K562 (cell line): ENCODE data around the gene FCHO2. TPM values are rescaled to one million over a fixed set of nuclear protein-coding genes. Genes with fewer than 3 reads are reported as not detected.
A peak's percentile ranks its signal among the peaks of the same experiment; 100 is the strongest.

ENCODE experiments used
- ADNP ChIP-seq: fragments of 200-800 bp; sonication (Bioruptor generic); IDR thresholded peaks from 2 replicates; pipeline ENCODE4 v1.6.1; 2016; ENCODE audit warnings: missing genetic modification characterization, missing compliant biosample characterization
- BACH1 ChIP-seq: fragments of 200-800 bp; sonication (Bioruptor generic); IDR thresholded peaks from 2 replicates; pipeline ENCODE4 v1.6.1; 2016; ENCODE audit warnings: missing genetic modification characterization, missing compliant biosample characterization
- BCOR ChIP-seq: fragments of 450-650 bp; IDR thresholded peaks from 2 replicates; pipeline ENCODE4 v1.6.1; 2016
- CBFA2T2 ChIP-seq: fragments of 450-650 bp; conservative IDR thresholded peaks from 2 replicates; pipeline ENCODE4 v1.6.1; 2017; ENCODE audit warnings: mild to moderate bottlenecking
- CBFB ChIP-seq: sonication (generic); formaldehyde crosslinking; IDR thresholded peaks from 2 replicates; pipeline ENCODE4 v1.4.0; 2020; ENCODE audit warnings: mild to moderate bottlenecking, missing genetic modification reagents
- CREBBP ChIP-seq: IDR thresholded peaks from one replicate; pipeline ENCODE4 v1.6.1; 2012; ENCODE audit warnings: low read depth, mild to moderate bottlenecking, control low read depth, inconsistent platforms, low read length
- CREM ChIP-seq: IDR thresholded peaks from 2 replicates; pipeline ENCODE4 v1.6.1; 2014; ENCODE audit warnings: antibody characterized with exemption, low read depth
- FOSL1 ChIP-seq: fragments of 200-800 bp; sonication (Bioruptor generic); conservative IDR thresholded peaks from 2 replicates; pipeline ENCODE4 v1.6.1; 2016; ENCODE audit warnings: missing genetic modification characterization, missing compliant biosample characterization
- FOXM1 ChIP-seq, 2 experiments: fragments of 450-650 bp in 1 of 2; sonication (generic) in 1 of 2; formaldehyde crosslinking in 1 of 2; IDR thresholded peaks; 2 replicates each; pipeline versions ENCODE4 v1.6.1 to v1.9.0; 2017 to 2022; ENCODE audit warnings: low read depth in 2 of 2, mild to moderate bottlenecking in 2 of 2, missing genetic modification reagents in 1 of 2, moderate library complexity in 1 of 2
- JUND ChIP-seq, 2 experiments: IDR thresholded peaks; 2 replicates in 1 of 2; 3 replicates in 1 of 2; pipeline ENCODE4 v1.6.1; 2011; ENCODE audit warnings: borderline replicate concordance in 2 of 2, low read depth in 2 of 2, low read length in 2 of 2, improper control_type of control experiment in 1 of 2, missing biosample characterization in 1 of 2, missing genetic modification characterization in 1 of 2, missing genetic modification reagents in 1 of 2
- KDM2B ChIP-seq: fragments of 250-450 bp; sonication (Bioruptor Pico); IDR thresholded peaks from 2 replicates; pipeline ENCODE4 v1.8.0; 2021; ENCODE audit warnings: mild to moderate bottlenecking, moderate library complexity
- NFIC ChIP-seq: fragments of 450-650 bp; IDR thresholded peaks from 2 replicates; pipeline ENCODE4 v1.6.1; 2017; ENCODE audit warnings: mild to moderate bottlenecking, inconsistent platforms
- OTX1 ChIP-seq: fragments of 450-650 bp; formaldehyde crosslinking; IDR thresholded peaks from 2 replicates; pipeline ENCODE4 v1.4.0; 2022; ENCODE audit warnings: mild to moderate bottlenecking
- PHB ChIP-seq: fragments of 250-450 bp; sonication (Bioruptor Pico); IDR thresholded peaks from 2 replicates; pipeline ENCODE4 v1.5.0; 2021
- POLR2A ChIP-seq: fragments of 450-650 bp; conservative IDR thresholded peaks from 2 replicates; pipeline ENCODE4 v1.6.1; 2016
- RCOR1 ChIP-seq, 2 experiments: IDR thresholded peaks; 2 replicates each; pipeline ENCODE4 v1.6.1; 2012; ENCODE audit warnings: low read depth in 2 of 2, low read length in 2 of 2, borderline replicate concordance in 1 of 2, improper control_type of control experiment in 1 of 2
- RUNX1 ChIP-seq: sonication (generic); IDR thresholded peaks from 2 replicates; pipeline ENCODE4 v1.6.1; 2016; ENCODE audit warnings: antibody characterized with exemption, low read depth
- SAFB ChIP-seq: fragments of 200-400 bp; formaldehyde crosslinking; IDR thresholded peaks from 2 replicates; pipeline ENCODE4 v1.6.1; 2017; ENCODE audit warnings: low read depth, low read length, borderline replicate concordance
- TRIM24 ChIP-seq, 2 experiments: fragments of 450-650 bp; IDR thresholded peaks; 2 replicates each; pipeline ENCODE4 v1.6.1; 2016
- TRIM28 ChIP-seq: fragments of 450-650 bp; IDR thresholded peaks from 2 replicates; pipeline ENCODE4 v1.6.1; 2017
- ZNF175 ChIP-seq: fragments of 200-800 bp; sonication (Bioruptor generic); IDR thresholded peaks from 2 replicates; pipeline ENCODE4 v1.6.1; 2016; ENCODE audit warnings: low read depth, mild to moderate bottlenecking, missing genetic modification characterization, missing compliant biosample characterization
- polyA plus RNA-seq, 8 experiments: library from polyadenylated mRNA; depleted of rRNA in 4 of 8; stranded (reverse) in 5 of 8; unstranded in 3 of 8; fragments of >200 nt; fragmentation: Nextera tagmentation in 2 of 8; fragmentation: Illumina TruSeq in 1 of 8; extraction: Ambion mirVana in 2 of 8; extraction: Trizol in 1 of 8; gene quantifications; 2 replicates each; pipeline versions ENCODE4 v1.2.1 to v1.2.3, GENCODE V29; 2011 to 2014; ENCODE audit warnings: inconsistent platforms in 1 of 8, missing spikeins in 1 of 8
- total RNA-seq, 7 experiments: library from RNA; depleted of rRNA in 6 of 7; stranded (reverse); fragments of >200 nt in 6 of 7; fragmentation: Illumina TruSeq in 2 of 7; extraction: Trizol in 2 of 7; gene quantifications; 2 replicates each; pipeline versions ENCODE4 v1.2.1 to v1.2.3, GENCODE V29; 2011 to 2021; ENCODE audit warnings: low replicate concordance in 1 of 7
- TF ChIP-seq, protein P1 (sequence below): IDR thresholded peaks from 2 replicates; pipeline ENCODE4 v1.6.1; 2011; ENCODE audit not compliant: insufficient read length; ENCODE audit errors: extremely low read depth
- TF ChIP-seq, protein P2 (sequence below): sonication (generic); formaldehyde crosslinking; IDR thresholded peaks from 2 replicates; pipeline ENCODE4 v1.8.1; 2023; ENCODE audit warnings: mild to moderate bottlenecking, missing genetic modification reagents, moderate library complexity
- TF ChIP-seq, protein P3 (sequence below), 2 experiments: fragments of 200-800 bp in 1 of 2; sonication (Bioruptor generic) in 1 of 2; sonication (generic) in 1 of 2; formaldehyde crosslinking in 1 of 2; IDR thresholded peaks in 1 of 2; conservative IDR thresholded peaks in 1 of 2; 2 replicates each; pipeline versions ENCODE4 v1.5.0 to v1.6.1; 2016 to 2020; ENCODE audit warnings: missing compliant biosample characterization in 1 of 2, missing genetic modification characterization in 1 of 2, missing genetic modification reagents in 1 of 2
- TF ChIP-seq, protein P4 (sequence below): sonication (generic); formaldehyde crosslinking; IDR thresholded peaks from 2 replicates; pipeline ENCODE4 v1.4.0; 2020; ENCODE audit warnings: mild to moderate bottlenecking, missing genetic modification reagents

FCHO2 gene
- total and polyA plus RNA-seq, 9 of the 15 experiments (the other 6 are each of a cell fraction or from before 2014, with no cell fraction given) = 4.4 to 13.4 (median 8.3) TPM

DNA sequence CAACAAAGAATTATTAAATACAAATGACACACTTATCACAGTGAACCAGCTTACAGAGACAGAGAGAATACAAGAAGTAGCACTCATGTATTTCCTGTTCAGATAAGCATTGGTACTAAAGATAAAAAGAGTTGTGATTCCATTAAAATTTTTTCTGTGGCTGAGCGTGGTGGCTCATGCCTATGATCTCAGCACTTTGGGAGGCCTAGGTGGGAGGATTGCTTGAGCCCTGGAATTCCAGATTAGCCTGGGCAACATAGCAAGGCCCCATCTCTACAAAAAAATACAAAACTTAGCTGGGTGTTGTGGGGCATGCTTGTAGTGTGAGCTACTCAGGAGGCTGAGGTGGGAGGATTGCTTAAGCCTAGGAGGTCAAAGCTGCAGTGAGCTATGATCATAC lies 32.9 kb downstream of the FCHO2 start (continued):
- TF ChIP-seq RCOR1 (IDR thresholded peaks at IDR 0.05; ENCODE audit: borderline replicate concordance in 1 of 2, low read depth in 2 of 2, low read length in 2 of 2) = peak in 1 of 2 experiments; percentile 37; a peak in 1 of 4 replicates
- no peak for TF ChIP-seq FOSL1
- TF ChIP-seq ZNF175 (CRISPR knock-in tag) = no peak
- TF ChIP-seq JUND (IDR thresholded peaks at IDR 0.05; ENCODE audit: borderline replicate concordance, low read depth, low read length) = no peak
- peak; percentile 17; the same call in 1 of the 3 replicates for TF ChIP-seq JUND (tag; IDR thresholded peaks at IDR 0.05; ENCODE audit: borderline replicate concordance, low read depth, low read length)
- TF ChIP-seq TRIM24 (IDR thresholded peaks at IDR 0.05) = peak; percentile 64 to 68; a peak in 3 of 4 replicates
- TF ChIP-seq NFIC = no peak; the same call in 1 of the 2 replicates
- no peak for TF ChIP-seq OTX1
- peak; percentile 46; the same call in 1 of the 2 replicates for TF ChIP-seq ADNP (tag)
- TF ChIP-seq TRIM28 = no peak
- TF ChIP-seq BCOR = 0 out of 2 replicates have a peak, but pooled peaks have one; percentile 30
- no peak for TF ChIP-seq KDM2B (CRISPR knock-in tag)
- TF ChIP-seq CBFB = no peak
- TF ChIP-seq, protein P1, sequence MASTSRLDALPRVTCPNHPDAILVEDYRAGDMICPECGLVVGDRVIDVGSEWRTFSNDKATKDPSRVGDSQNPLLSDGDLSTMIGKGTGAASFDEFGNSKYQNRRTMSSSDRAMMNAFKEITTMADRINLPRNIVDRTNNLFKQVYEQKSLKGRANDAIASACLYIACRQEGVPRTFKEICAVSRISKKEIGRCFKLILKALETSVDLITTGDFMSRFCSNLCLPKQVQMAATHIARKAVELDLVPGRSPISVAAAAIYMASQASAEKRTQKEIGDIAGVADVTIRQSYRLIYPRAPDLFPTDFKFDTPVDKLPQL = no peak
- TF ChIP-seq SAFB = no peak
- TF ChIP-seq BACH1 (tag) = no peak
- no peak for TF ChIP-seq PHB
- 0 out of 2 replicates have a peak, but pooled peaks have one; percentile 26 for TF ChIP-seq CREM
- peak; percentile 56; the same call in 1 of the 2 replicates for TF ChIP-seq FOXM1 (IDR thresholded peaks at IDR 0.05; ENCODE audit: low read depth)
- TF ChIP-seq FOXM1 (CRISPR knock-in tag; IDR thresholded peaks at IDR 0.05; ENCODE audit: low read depth) = no peak
- TF ChIP-seq, protein P2, sequence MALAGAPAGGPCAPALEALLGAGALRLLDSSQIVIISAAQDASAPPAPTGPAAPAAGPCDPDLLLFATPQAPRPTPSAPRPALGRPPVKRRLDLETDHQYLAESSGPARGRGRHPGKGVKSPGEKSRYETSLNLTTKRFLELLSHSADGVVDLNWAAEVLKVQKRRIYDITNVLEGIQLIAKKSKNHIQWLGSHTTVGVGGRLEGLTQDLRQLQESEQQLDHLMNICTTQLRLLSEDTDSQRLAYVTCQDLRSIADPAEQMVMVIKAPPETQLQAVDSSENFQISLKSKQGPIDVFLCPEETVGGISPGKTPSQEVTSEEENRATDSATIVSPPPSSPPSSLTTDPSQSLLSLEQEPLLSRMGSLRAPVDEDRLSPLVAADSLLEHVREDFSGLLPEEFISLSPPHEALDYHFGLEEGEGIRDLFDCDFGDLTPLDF = no peak
- peak; percentile 74 for TF ChIP-seq CBFA2T2
- TF ChIP-seq CREBBP = no peak
- no peak for TF ChIP-seq RUNX1
- no peak for TF ChIP-seq POLR2A
- TF ChIP-seq, protein P3, sequence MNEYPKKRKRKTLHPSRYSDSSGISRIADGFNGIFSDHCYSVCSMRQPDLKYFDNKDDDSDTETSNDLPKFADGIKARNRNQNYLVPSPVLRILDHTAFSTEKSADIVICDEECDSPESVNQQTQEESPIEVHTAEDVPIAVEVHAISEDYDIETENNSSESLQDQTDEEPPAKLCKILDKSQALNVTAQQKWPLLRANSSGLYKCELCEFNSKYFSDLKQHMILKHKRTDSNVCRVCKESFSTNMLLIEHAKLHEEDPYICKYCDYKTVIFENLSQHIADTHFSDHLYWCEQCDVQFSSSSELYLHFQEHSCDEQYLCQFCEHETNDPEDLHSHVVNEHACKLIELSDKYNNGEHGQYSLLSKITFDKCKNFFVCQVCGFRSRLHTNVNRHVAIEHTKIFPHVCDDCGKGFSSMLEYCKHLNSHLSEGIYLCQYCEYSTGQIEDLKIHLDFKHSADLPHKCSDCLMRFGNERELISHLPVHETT (CRISPR knock-in tag; conservative IDR thresholded peaks at IDR 0.05 in 1 of 2, IDR thresholded peaks at IDR 0.05 in 1 of 2) = no peak
- TF ChIP-seq, protein P4, sequence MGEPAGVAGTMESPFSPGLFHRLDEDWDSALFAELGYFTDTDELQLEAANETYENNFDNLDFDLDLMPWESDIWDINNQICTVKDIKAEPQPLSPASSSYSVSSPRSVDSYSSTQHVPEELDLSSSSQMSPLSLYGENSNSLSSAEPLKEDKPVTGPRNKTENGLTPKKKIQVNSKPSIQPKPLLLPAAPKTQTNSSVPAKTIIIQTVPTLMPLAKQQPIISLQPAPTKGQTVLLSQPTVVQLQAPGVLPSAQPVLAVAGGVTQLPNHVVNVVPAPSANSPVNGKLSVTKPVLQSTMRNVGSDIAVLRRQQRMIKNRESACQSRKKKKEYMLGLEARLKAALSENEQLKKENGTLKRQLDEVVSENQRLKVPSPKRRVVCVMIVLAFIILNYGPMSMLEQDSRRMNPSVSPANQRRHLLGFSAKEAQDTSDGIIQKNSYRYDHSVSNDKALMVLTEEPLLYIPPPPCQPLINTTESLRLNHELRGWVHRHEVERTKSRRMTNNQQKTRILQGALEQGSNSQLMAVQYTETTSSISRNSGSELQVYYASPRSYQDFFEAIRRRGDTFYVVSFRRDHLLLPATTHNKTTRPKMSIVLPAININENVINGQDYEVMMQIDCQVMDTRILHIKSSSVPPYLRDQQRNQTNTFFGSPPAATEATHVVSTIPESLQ = no peak
